ENCODE data around the gene ELL3.
"Not testable (repeated sequence)": the region's sequence is repeated elsewhere in the genome, so short reads cannot be mapped to it uniquely, and the experiment has no call there.

The ELL3 gene

GRCh38 chr15:43791993-43792760, 15.4 kb upstream of the ELL3 start, which contains the start of gene SERF2:
SERF2 (plus strand) TSS chr15:43792320; CDS start chr15:43792377, 57 bp downstream.
- in situ Hi-C loops (cut with HindIII; ENCODE audit: low sequenced_read_pairs), result no loop called here

DNA sequence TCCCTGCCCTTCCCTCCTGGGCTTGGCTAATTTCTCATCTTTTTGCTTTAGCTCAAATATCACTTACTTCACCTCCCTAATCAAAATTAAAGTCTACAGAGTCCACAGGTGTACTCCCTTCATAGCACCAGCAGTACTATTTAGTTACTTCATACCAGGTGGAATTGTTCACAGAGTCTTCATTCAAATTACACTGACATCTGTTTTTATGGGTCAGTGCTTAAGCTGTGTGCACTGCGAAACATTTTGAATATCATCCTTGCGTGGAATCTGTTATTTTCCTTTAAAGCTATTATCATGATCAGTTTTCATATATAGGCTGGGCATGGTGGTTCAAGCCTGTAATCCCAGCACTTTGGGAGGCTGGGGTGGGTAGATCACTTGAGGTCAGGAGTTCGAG, 12.6 kb upstream of the ELL3 start:
- in situ Hi-C loops (cut with HindIII; ENCODE audit: low sequenced_read_pairs), result no loop called here

GRCh38 chr15:43779016-43779415, 2.2 kb upstream of the ELL3 start:
- in situ Hi-C loops (cut with HindIII; ENCODE audit: low sequenced_read_pairs), result no loop called here

DNA sequence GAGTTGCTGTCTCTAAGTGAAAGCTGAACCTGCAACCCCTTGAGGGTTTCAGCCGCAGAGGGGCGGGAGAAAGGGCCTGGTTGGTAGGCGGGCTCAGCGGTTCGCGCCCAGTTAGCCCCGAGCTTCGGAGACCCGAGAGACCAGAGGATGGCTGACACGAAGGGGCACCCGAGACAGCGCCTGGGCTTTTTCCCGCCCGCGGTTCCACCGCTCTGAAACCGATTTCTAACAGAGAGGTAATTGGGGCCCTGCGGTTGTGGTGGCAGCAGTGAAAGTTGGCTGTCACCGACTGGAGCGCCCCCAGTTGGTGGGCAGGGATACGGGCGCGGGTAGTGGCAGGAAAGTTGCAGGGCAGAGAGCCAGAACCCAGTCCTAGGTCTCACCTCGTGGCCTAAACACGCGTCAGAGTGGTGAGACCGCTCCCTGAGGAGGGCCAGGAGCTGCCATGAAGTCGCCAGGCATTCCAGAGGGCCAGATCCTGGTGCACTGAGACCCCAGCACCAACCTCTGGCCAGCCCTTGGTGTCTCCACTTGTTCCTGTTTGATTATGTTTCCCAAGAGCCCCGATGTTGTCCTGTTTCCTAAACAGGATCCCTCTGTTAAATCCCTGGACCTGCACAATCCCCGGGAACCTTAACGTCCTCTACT, 625 bp upstream of the ELL3 start:
- in situ Hi-C loops (cut with HindIII; ENCODE audit: low sequenced_read_pairs), result no loop called here

DNA sequence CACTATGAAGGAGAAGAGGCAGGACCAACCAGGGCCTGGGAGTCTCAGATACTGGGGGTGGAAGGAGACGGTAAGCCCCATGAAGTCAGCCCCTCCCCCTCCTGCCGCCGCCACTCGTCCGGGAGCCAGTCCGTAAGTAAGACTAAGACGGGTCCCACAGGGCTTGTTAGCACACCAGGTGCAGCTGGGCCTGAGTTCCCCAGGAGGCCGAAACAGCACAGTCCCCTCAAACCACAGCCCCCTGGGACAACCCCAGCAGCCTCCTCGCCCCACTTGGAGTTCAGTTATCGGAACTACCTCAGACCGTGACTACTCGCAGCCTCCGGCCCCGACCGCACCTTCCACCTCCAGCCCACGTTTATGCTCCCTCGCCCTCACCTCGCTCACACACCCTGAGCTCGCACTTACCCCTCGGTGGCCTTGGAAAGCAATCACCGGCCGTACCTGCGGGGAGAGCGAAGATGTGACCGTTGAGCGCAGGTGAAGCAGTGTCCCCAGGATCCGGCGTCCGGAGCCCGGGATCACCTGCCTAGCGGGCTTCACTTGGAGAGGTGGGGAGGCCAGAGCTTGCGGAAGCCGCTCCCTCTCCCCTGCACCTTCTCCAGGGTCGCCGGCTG, 557 bp downstream of the ELL3 start:
- in situ Hi-C loops (cut with HindIII; ENCODE audit: low sequenced_read_pairs), result no loop called here

DNA sequence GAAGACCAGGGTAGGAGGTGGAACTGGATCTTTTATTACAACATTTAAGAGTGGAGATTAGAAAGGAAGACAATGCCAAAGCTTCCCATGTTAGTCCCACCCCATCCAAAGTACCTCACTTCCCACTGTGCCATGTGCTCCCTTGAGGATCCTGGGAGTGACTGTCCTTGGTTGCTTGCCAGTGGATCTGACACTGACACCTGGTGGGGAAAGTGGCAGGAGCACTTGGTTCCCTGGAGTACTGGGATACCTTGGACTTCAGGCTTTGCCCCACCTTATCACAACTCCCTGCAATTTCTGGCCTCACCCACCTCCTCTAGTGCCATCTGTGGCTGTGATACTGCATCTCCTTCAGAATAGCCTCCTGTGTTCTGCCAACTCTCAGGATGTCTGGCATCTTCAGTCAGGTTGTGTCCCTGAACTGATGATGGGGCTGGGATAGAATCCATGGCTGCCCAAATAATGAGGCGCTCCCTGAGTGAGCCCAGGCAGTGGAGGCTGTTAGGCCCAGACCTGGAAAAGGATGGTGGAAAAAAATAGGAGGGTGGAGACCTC, 1.3 kb downstream of the ELL3 start:
- in situ Hi-C loops (cut with HindIII; ENCODE audit: low sequenced_read_pairs), result no loop called here

- in situ Hi-C loops (cut with HindIII; ENCODE audit: low sequenced_read_pairs), result no loop called here
Observed at GRCh38 chr15:43774062-43774461, 2.7 kb downstream of the ELL3 start.

DNA sequence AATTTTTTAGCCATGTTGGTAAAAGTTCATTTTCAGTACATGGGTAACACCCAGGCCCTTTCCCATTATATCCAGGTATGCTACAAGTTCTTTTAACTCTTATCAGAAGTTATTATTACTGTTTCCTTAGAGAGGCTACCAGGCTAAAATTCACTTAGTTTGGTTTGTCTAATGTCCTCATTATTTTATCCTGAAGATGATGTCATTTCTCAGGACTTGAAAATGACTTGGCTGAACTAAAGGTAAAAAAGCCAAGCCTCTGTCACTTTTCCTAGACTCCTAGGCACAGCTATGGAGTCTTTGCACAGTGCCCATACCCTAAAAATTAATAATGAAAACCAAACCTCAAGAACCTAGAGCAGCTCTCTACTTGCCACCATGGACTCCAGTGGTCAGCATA, 4.1 kb downstream of the ELL3 start:
- in situ Hi-C loops (cut with HindIII; ENCODE audit: low sequenced_read_pairs), result no loop called here

GRCh38 chr15:43771816-43772215, 5.0 kb downstream of the ELL3 start:
- in situ Hi-C loops (cut with HindIII; ENCODE audit: low sequenced_read_pairs), result no loop called here

DNA sequence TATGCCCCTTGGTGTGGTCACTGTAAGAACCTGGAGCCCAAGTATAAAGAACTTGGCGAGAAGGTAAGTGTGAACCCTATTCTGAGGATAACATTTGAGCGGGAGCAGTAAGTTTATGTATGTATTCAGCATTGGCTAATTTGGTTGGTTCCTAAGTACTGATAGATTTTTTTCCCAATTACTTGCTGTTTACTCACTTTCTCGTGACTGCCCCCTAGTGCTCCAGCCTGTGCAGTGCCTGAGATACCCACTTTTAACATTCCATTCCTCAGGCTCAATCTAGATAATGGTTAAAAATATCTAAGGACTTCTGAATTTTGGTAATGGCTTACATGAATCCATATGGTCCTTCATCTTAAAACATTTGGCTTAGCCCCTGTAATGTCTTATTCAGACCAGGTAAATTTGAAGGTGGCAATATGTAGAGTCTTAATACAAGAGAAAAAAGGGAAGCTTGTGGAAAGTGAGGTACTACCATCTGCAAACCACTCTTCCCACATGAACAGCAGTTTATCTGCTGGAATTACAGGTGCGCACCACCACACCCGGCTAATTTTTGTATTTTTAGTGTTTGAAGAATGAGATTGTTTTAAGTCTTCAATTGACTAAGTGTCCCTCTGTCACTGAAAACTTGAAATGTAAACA, 7.1 kb downstream of the ELL3 start:
- in situ Hi-C loops (cut with HindIII; ENCODE audit: low sequenced_read_pairs), result no loop called here

GRCh38 chr15:43763819-43764446, 12.8 kb downstream of the ELL3 start:
- in situ Hi-C loops (cut with HindIII; ENCODE audit: low sequenced_read_pairs), result no loop called here

- in situ Hi-C loops (cut with HindIII; ENCODE audit: low sequenced_read_pairs), result no loop called here
Observed at GRCh38 chr15:43762824-43763223, 13.9 kb downstream of the ELL3 start.

- in situ Hi-C loops (cut with HindIII; ENCODE audit: low sequenced_read_pairs), result no loop called here
Observed at GRCh38 chr15:43751885-43752284, 24.9 kb downstream of the ELL3 start.

DNA sequence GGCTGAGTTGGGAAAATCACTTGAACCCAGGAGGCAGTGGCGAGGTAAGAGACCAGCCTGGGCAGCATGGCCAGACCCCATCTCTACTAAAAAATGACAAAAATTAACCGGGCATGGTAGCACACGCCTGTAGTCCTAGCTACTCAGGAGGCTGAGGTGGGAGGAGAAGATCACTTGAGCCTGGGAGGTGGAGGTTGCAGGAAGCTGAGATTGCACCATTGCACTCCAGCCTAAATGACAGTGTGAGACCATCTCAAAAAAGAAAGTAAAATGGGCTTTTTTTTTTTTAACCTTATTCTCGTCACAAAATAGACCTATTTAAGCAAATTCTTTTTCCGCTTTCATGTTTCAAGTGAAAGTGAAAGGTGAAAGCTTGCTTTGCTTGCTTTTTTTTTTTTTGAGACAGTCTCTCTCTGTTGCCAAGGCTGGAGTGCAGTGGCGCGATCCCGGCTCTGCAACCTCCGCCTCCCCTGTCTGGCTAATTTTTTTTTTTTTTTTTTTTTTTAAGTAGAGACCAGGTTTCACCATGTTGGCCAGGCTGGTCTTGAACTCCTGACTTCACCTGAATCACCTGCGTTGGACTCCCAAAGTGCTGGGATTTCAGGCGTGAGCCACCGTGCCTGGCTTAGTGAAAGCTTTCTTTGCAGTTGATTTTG, 26.9 kb downstream of the ELL3 start:
- in situ Hi-C loops (cut with HindIII; ENCODE audit: low sequenced_read_pairs), result no loop called here

DNA sequence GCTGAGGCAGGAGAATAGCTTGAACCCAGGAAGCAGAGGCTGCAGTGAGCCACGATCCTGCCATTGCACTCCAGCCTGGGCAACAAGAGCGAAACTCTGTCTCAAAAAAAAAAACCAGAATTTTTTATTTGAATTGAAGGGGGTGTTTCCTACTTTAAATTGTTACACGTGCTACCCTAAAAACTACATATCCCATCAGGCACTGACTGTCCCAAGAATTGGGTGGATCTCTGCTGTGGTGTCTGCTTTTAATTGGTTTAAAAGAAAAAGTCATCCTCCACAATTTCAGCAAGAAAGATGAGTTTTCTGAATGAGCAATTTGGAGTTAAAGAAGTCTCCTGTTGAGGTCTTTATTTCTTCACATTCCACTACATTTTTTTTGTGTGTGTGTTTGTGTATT, 28.4 kb downstream of the ELL3 start:
- in situ Hi-C loops (cut with HindIII; ENCODE audit: low sequenced_read_pairs), result no loop called here

DNA sequence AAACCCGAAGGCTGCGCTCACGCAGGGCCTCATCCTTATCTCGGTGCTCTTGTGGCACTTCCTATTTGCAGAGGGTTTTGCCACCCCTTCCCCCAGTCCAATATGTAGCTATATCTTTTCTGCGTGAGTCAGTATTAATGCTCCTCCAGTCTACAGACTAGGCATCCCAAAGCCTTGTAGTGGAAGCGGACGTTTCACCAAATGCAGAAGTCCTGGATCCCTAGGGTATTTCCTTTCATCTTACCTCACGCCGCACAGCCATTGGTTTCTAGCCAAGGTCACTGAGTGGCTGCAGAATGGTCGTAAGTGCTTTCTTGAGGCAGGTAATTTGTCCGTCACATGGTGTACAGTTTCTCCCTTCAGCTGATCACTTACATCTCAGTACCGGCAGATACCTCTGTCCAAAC, 29.9 kb downstream of the ELL3 start:
- in situ Hi-C loops (cut with HindIII; ENCODE audit: low sequenced_read_pairs), result not testable (repeated sequence)

DNA sequence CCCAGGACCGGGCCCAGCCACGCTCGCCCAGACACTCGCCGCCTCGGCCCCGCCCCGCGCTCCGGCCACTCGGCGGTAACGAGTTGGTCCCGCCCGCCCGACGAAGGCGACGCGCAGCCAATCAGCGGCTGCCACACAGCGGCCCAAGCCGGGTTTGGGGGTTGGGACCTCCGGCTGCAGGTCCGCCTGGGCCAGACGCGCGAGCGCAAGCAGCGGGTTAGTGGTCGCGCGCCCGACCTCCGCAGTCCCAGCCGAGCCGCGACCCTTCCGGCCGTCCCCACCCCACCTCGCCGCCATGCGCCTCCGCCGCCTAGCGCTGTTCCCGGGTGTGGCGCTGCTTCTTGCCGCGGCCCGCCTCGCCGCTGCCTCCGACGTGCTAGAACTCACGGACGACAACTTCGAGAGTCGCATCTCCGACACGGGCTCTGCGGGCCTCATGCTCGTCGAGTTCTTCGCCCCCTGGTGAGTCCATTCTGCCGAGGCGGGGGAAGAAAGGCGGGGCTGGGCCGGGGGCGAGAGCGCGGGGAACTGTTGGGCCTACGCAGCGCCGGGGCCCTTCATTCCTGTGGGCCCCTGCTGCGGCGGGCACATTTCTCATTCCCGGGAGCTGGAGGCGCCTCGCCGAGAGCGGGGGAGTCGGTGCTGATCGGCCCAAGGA, 30.4 kb downstream of the ELL3 start, which contains the start of gene PDIA3:
PDIA3 (plus strand) TSS at position 194 of the 658 bp plus-strand sequence; CDS start at position 296, 102 bp downstream.
- in situ Hi-C loops (cut with HindIII; ENCODE audit: low sequenced_read_pairs), result not testable (repeated sequence)

DNA sequence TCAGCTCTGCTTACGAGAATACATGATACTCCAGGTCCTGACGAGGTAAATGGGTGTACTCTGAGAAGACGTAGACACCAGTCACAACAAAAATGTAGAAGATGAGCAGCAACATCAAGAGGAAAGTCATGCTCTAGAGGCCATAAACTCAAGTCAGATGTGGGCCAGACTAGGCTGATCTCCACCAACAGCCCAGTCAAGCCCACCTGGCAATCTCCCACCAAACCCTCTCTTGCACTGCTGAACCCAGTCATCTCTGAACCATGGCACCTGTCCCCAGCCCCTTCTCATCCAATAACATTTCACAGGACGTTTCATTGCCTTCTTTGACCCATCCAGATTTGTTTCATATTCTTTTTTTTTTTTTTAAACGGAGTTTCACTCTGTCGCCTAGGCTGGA, 41.4 kb downstream of the ELL3 start:
- in situ Hi-C loops (cut with HindIII; ENCODE audit: low sequenced_read_pairs), result no loop called here

DNA sequence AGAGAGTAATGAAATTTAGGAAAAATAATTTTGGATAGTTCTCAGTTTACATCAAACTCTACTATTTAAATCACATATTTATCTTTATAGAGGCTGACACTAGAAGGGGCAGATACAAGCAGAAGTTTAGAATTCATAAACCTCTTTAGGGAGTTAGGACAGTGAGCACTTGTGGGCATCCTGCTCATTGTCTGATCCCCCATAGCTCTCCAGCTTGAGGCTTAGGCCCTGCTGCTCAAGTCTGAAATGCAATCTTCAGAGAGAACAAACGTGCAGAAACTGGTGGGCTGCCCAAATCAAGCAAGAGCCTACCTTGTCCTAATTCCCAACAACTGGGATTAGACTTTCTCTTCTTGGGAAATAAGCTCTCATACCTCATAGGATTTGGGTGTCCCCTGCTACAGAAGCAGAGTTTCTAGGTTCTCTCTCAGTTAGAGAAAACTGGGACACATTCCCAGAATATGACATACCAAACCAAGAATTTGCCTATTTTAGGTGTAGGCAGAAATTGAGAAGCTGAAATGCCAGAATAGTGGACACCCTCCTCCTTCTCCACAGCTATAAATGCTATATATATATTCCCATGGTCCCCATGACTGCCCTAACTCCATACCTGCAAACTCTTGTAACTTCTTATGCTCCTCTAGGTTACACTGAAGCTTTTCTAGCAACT, 48.6 kb downstream of the ELL3 start:
- in situ Hi-C loops (cut with HindIII; ENCODE audit: low sequenced_read_pairs), result not testable (repeated sequence)
